SK-N-SH (cell line): ENCODE measurements around the gene MAP2. TPM values are rescaled to one million over a fixed set of nuclear protein-coding genes. Genes with fewer than 3 reads are reported as not detected.
"Not testable (repeated sequence)": the region's sequence is repeated elsewhere in the genome, so short reads cannot be mapped to it uniquely, and the experiment has no call there.

Source experiments
- CTCF ChIA-PET: fragments of 300-600, 350-600 bp; formaldehyde crosslinking; extraction: SDS; loops from one replicate; lab custom pipeline; 2021; lab: Yijun Ruan, JAX
- POLR2A ChIA-PET: fragments of 350-600 bp; sonication (Branson Sonifier 250); formaldehyde crosslinking; extraction: SDS; loops from one replicate; lab custom pipeline; 2020; ENCODE audit warnings: antibody characterized with exemption, inconsistent platforms; lab: Yijun Ruan, JAX
- DNase-seq: peaks from one replicate; pipeline ENCODE4 v3.0.0; 2012
- H2AFZ ChIP-seq: fragments of 200-600 bp; sonication (generic); 2 replicates; pipeline ENCODE4 v1.8.1; 2016; ENCODE audit warnings: antibody characterized with exemption, mild to moderate bottlenecking, low read depth
- H3F3A ChIP-seq: fragments of 200-600 bp; sonication (generic); replicated peaks from 2 replicates; pipeline ENCODE3; 2016; ENCODE audit warnings: antibody characterized with exemption, mild to moderate bottlenecking; ENCODE audit not compliant: insufficient read depth
- H3K27ac ChIP-seq, 2 experiments: fragments of 200-500 bp in 1 of 2; fragments of 200-600 bp in 1 of 2; sonication (Bioruptor generic) in 1 of 2; sonication (generic), shearing (Covaris generic) in 1 of 2; 2 replicates each; pipeline versions ENCODE4 v1.5.1 to v1.6.1; 2014 to 2016; ENCODE audit warnings: low read depth in 2 of 2, inconsistent platforms in 1 of 2, low read length in 1 of 2, mild to moderate bottlenecking in 1 of 2, mixed read lengths in 1 of 2
- H3K27me3 ChIP-seq: fragments of 200-600 bp; sonication (generic), shearing (Covaris generic); 2 replicates; pipeline ENCODE4 v1.6.1; 2016; ENCODE audit warnings: mixed run types; ENCODE audit not compliant: insufficient read depth
- H3K36me3 ChIP-seq, 2 experiments: fragments of 200-500 bp in 1 of 2; fragments of 200-600 bp in 1 of 2; sonication (Bioruptor generic) in 1 of 2; sonication (generic) in 1 of 2; replicated peaks in 1 of 2; 2 replicates each; pipeline versions ENCODE3 to v1.5.1; 2014 to 2016; ENCODE audit warnings: low read length in 1 of 2, mild to moderate bottlenecking in 1 of 2; ENCODE audit not compliant: insufficient read depth in 2 of 2, control insufficient read depth in 1 of 2
- H3K4me1 ChIP-seq, 2 experiments: fragments of 200-500 bp in 1 of 2; fragments of 200-600 bp in 1 of 2; sonication (Bioruptor generic) in 1 of 2; sonication (generic), shearing (Covaris generic) in 1 of 2; 2 replicates each; pipeline versions ENCODE4 v1.5.1 to v1.6.1; 2014 to 2016; ENCODE audit warnings: low read depth in 1 of 2, low read length in 1 of 2, mixed run types in 1 of 2; ENCODE audit not compliant: insufficient read depth in 2 of 2, control insufficient read depth in 1 of 2
- H3K4me2 ChIP-seq: fragments of 200-600 bp; sonication (generic), shearing (Covaris generic); 2 replicates; pipeline ENCODE4 v1.6.1; 2017; ENCODE audit warnings: mixed run types
- H3K4me3 ChIP-seq, 2 experiments: fragments of 200-500 bp in 1 of 2; fragments of 200-600 bp in 1 of 2; sonication (Bioruptor generic) in 1 of 2; sonication (generic), shearing (Covaris generic) in 1 of 2; 2 replicates each; pipeline versions ENCODE4 v1.5.1 to v1.8.1; 2014 to 2016; ENCODE audit warnings: low read depth in 2 of 2, inconsistent platforms in 1 of 2, low read length in 1 of 2, mild to moderate bottlenecking in 1 of 2, mixed read lengths in 1 of 2, moderate library complexity in 1 of 2
- H3K79me2 ChIP-seq: fragments of 200-600 bp; sonication (generic); 2 replicates; pipeline ENCODE4 v1.8.1; 2017; ENCODE audit warnings: mild to moderate bottlenecking; ENCODE audit not compliant: insufficient read depth
- H3K9ac ChIP-seq: fragments of 200-600 bp; sonication (generic); 2 replicates; pipeline ENCODE4 v1.6.1; 2017; ENCODE audit warnings: mixed run types
- H3K9me2 ChIP-seq: fragments of 200-600 bp; sonication (generic); 2 replicates; pipeline ENCODE4 v1.6.1; 2017; ENCODE audit warnings: mixed run types
- H3K9me3 ChIP-seq: fragments of 200-600 bp; sonication (generic); 2 replicates; pipeline ENCODE4 v1.6.1; 2017; ENCODE audit warnings: mixed run types, mild to moderate bottlenecking, moderate library complexity
- H4K20me1 ChIP-seq: fragments of 200-600 bp; sonication (generic); 2 replicates; pipeline ENCODE4 v1.6.1; 2017; ENCODE audit warnings: mild to moderate bottlenecking, mixed run types; ENCODE audit not compliant: insufficient read depth
- CTCF ChIP-seq: fragments of 200-600 bp; sonication (generic); IDR thresholded peaks from 2 replicates; pipeline ENCODE4 v1.6.1; 2017; ENCODE audit warnings: antibody characterized with exemption, mild to moderate bottlenecking, moderate library complexity
- ELF1 ChIP-seq: IDR thresholded peaks from 2 replicates; pipeline ENCODE4 v1.4.0; 2012
- FOSL2 ChIP-seq: IDR thresholded peaks from 2 replicates; pipeline ENCODE4 v1.4.0; 2012; ENCODE audit warnings: low read depth, mild to moderate bottlenecking, moderate library complexity, borderline replicate concordance
- FOXJ3 ChIP-seq: sonication (generic); formaldehyde crosslinking; IDR thresholded peaks from 2 replicates; pipeline ENCODE4 v1.5.1; 2020; ENCODE audit warnings: mild to moderate bottlenecking, missing genetic modification reagents
- FOXM1 ChIP-seq: IDR thresholded peaks from 2 replicates; pipeline ENCODE4 v1.4.0; 2012; ENCODE audit warnings: low read depth, mild to moderate bottlenecking
- GATA2 ChIP-seq: sonication (generic); formaldehyde crosslinking; IDR thresholded peaks from 2 replicates; pipeline ENCODE4 v1.5.0; 2020; ENCODE audit warnings: mild to moderate bottlenecking, missing genetic modification reagents
- JUND ChIP-seq: IDR thresholded peaks from 2 replicates; pipeline ENCODE4 v1.4.0; 2012
- MAX ChIP-seq: IDR thresholded peaks from 2 replicates; pipeline ENCODE4 v1.4.0; 2012; ENCODE audit warnings: low read depth
- MEF2A ChIP-seq: IDR thresholded peaks from 2 replicates; pipeline ENCODE4 v1.4.0; 2012; ENCODE audit warnings: low read depth, borderline replicate concordance
- MXI1 ChIP-seq: IDR thresholded peaks from 2 replicates; pipeline ENCODE4 v1.6.1; 2012; ENCODE audit warnings: mild to moderate bottlenecking, low read depth, low read length, improper control_type of control experiment
- NRF1 ChIP-seq: IDR thresholded peaks from 2 replicates; pipeline ENCODE4 v1.6.1; 2012; ENCODE audit warnings: low read depth, mild to moderate bottlenecking, low read length
- PBX3 ChIP-seq: IDR thresholded peaks from 2 replicates; pipeline ENCODE4; 2012
- POLR2AphosphoS5 ChIP-seq: IDR thresholded peaks from 2 replicates; pipeline ENCODE4 v1.6.1; 2012; ENCODE audit warnings: low read depth, low read length
- RXRA ChIP-seq: IDR thresholded peaks from 2 replicates; pipeline ENCODE4 v1.4.0; 2012; ENCODE audit warnings: low read depth, mild to moderate bottlenecking, borderline replicate concordance
- TCF12 ChIP-seq: IDR thresholded peaks from 2 replicates; pipeline ENCODE4 v1.4.0; 2012
- TEAD4 ChIP-seq: IDR thresholded peaks from 2 replicates; pipeline ENCODE4 v1.4.0; 2012; ENCODE audit warnings: mild to moderate bottlenecking, borderline replicate concordance; ENCODE audit not compliant: insufficient read depth
- USF1 ChIP-seq: IDR thresholded peaks from 2 replicates; pipeline ENCODE4 v1.4.0; 2012; ENCODE audit warnings: low read depth, borderline replicate concordance
- USF2 ChIP-seq: fragments of 150-350 bp; IDR thresholded peaks from 2 replicates; pipeline ENCODE4 v1.6.1; 2017; ENCODE audit warnings: antibody characterized with exemption, low read length, low read depth, borderline replicate concordance
- YY1 ChIP-seq: IDR thresholded peaks from 2 replicates; pipeline ENCODE4 v1.4.0; 2012; ENCODE audit warnings: low read depth, mild to moderate bottlenecking
- ZBTB33 ChIP-seq: IDR thresholded peaks from 2 replicates; pipeline ENCODE4 v1.4.0; 2012; ENCODE audit warnings: low read depth, borderline replicate concordance
- WGBS: methylation state at CpG from one replicate; pipeline ENCODE4 v1.1.6; 2017; ENCODE audit warnings: low lambda C conversion rate; 5-methylcytosine and 5-hydroxymethylcytosine counted together
- polyA plus RNA-seq, 3 experiments: library from polyadenylated mRNA; depleted of rRNA; stranded (reverse); fragments of >200 nt; gene quantifications; 2 replicates each; pipeline ENCODE4 v1.2.3, GENCODE V29; 2012

MAP2 gene
- polyA plus RNA-seq, 1 of the 3 experiments (the other 2 are of a cell fraction), result 7.8 TPM

- Histone ChIP-seq H3K4me3 (no peak overlapping the region), H3F3A (peaks cover 3% of the 10 kb centered on the region), H3K4me2 (no peak overlapping the region), H3K27ac (no peak overlapping the region), H3K9ac (no peak overlapping the region), H3K27me3 (no peaks in the 10 kb centered on the region), H4K20me1 (no peaks in the 10 kb centered on the region), H3K36me3 (no peaks in the 10 kb centered on the region), H2AFZ (no peak overlapping the region), H3K9me3 (no peaks in the 10 kb centered on the region), H3K9me2 (no peaks in the 10 kb centered on the region), H3K79me2 (no peaks in the 10 kb centered on the region), H3K4me1 (peaks cover 0 to 9% of the 10 kb centered on the region in 2 experiments; a peak in 2 of 4 replicates)
- DNase-seq, result no peak
- TF ChIP-seq FOXM1 (no peak), NRF1 (no peak), MAX (no peak), TEAD4 (no peak), USF1 (no peak), POLR2AphosphoS5 (no peak), ZBTB33 (no peak), MXI1 (no peak), FOSL2 (no peak), FOXJ3 (CRISPR knock-in tag) (no peak), MEF2A (no peak), ELF1 (no peak), PBX3 (no peak), JUND (no peak), RXRA (no peak), USF2 (no peak), YY1 (no peak), GATA2 (CRISPR knock-in tag) (no peak), CTCF (no peak), TCF12 (no peak)
- CTCF ChIA-PET, result no interaction called here
- POLR2A ChIA-PET, result no interaction called here
- 88% methylated on average over 4 of the region's 4 CpGs for WGBS
Observed at GRCh38 chr2:209596262-209596661, 172.4 kb downstream of the MAP2 start.

GRCh38 chr2:209598227-209598626, 174.4 kb downstream of the MAP2 start:
- H3K9ac ChIP-seq, H3K9me3 ChIP-seq, POLR2A ChIA-PET, DNase-seq, H3K4me1 ChIP-seq, H3K9me2 ChIP-seq, H3K4me2 ChIP-seq, H2AFZ ChIP-seq, H4K20me1 ChIP-seq, CTCF ChIA-PET, H3K4me3 ChIP-seq, H3K27me3 ChIP-seq, H3K79me2 ChIP-seq, H3F3A ChIP-seq, H3K36me3 ChIP-seq, H3K27ac ChIP-seq: not testable (repeated sequence)
- 76% methylated on average over 6 of the region's 6 CpGs for WGBS
